Stimulated activated CD4-positive, alpha-beta T cell treated with anti-CD3 and anti-CD28 coated beads, Interleukin-4, amount 100 ng/mL, for 24 hours (primary cell): ENCODE data around the gene MGST3.
A peak's percentile ranks its signal among the peaks of the same experiment; 100 is the strongest.
"Not testable (repeated sequence)": the region's sequence is repeated elsewhere in the genome, so short reads cannot be mapped to it uniquely, and the experiment has no call there.

Experiments used
- DNase-seq: peaks from one replicate; pipeline ENCODE4 v3.0.0-alpha.2; 2020

Gene MGST3

DNA sequence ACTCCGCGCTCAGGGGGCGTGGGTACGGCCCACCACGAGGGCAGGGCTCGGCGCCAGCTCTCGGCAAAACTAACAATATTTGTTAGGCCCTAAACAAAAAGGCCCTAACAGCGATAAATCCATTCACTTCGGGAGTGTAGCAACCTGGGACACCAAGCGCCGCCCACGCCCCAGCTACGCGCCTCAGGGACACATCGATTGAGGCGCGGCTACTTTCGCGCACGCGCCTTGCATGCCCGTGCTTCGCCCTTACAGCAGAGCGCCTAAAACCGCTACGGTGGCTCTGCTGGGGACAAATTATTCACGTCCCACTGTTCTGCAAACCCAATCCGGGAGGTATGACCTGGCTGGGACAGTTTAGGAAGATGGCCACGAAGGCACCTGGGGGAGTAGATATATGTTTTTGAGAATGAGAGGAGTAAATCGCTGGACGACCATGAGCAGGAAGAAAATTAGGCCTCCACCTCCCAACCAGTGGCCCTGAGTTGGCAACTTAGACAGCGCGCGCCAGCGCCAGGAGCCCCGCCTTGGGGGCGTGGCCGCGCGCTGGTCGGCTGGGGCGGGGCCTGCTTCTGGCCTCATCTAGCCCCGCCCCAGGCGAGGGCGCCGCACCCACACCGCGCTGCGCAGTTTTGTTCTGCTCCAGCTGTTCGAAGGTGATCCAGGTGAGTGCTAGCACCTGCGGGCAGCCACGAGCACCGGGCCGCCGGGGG is at the start of gene MGST3:
Gene MGST3, plus strand, starts transcription at position 606 of the 713 bp plus-strand sequence. CDS start 18,614 bp downstream, outside the sequence.
- peak; percentile 94 for DNase-seq

GRCh38 chr1:165581926-165582325 is 49.1 kb upstream of the MGST3 start:
- DNase-seq: no peak

DNA sequence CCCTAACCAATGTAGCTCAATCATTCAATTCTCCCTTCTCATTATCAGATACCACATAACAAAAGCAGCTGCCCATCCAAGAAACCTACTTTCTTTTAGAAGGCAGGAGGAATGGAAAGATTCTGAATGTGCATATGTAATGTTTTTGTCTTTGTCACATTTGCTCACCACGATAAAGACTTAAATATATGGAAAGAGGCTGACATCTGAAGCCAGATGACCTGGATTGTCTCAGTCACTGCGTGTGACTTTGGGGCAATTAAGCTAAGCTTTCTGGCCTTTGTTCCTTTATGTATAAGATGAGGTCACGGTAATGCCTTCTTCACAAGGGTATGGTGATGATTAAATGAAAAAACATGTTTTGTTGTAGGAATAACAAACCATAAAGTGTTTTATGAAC is 44.6 kb upstream of the MGST3 start:
- no peak for DNase-seq

GRCh38 chr1:165591391-165591790 is 39.6 kb upstream of the MGST3 start:
- not testable (repeated sequence) for DNase-seq

DNA sequence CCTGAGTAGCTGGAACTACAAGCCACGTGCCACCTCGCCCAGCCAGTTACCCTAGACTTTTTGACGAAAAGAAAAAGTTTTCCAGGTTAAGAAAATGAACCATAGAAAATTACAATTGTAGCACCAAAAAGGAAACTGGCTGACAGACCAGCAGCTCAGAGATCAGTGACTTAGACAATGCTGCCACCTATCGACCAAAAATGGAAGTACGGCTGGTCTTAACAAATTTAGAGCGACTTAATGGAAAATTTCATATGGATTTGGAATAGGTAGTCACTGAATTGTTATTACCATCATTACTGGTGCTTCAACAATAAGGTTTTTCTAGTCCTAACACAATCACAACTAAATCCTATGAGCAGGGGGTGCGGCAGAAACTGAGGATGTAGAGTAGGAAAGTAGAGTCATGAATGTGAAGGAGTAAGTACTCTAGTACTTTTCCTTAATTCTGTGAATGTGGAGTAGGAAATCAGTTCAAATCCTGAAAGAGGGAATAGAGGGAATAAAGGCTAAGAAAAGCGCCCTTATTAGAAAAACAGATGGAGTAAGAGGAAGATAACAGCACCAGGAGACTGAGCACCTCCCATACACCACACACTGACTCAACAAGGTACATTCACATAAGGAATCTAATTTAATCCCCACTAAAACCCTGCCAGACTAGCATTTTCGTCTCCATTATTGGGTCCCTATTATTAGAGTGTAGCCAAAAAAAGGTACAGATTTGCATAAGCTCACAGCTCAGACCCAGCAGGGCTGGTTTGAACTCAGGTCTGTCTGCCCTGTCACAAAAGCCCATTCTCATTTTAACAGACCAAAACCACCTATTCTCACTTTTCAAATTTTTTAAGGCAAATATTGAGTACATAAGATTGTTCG is 37.9 kb upstream of the MGST3 start:
- DNase-seq: peak; percentile 86

GRCh38 chr1:165595246-165595938 is 35.6 kb upstream of the MGST3 start:
- no peak for DNase-seq

GRCh38 chr1:165597883-165598675 is 33.0 kb upstream of the MGST3 start:
- peak; percentile 95 for DNase-seq

- DNase-seq: no peak
Observed at GRCh38 chr1:165598676-165599059, 32.4 kb upstream of the MGST3 start.

DNA sequence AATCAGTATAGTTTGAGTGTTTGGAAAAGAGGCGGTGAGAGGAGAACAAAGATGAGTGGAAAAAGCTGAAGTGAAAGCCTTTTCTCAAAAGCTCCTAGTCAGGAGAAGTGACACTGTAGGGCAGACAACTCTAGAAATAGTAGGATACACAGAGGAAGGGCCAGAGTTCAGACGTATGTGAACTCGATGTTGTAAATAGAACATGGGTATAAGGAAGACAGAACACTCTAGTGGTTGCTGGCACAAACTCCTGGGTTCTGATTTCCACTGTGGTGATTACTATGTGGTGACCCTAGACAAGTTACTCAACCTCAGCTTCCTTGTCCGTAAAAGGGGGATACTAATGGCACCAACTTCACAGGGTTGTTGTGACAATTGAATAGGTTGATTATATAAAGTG is 30.2 kb upstream of the MGST3 start:
- DNase-seq: no peak

- DNase-seq: no peak
Observed at GRCh38 chr1:165603810-165604209, 27.2 kb upstream of the MGST3 start.

GRCh38 chr1:165605246-165605645 is 25.8 kb upstream of the MGST3 start:
- DNase-seq: no peak

DNA sequence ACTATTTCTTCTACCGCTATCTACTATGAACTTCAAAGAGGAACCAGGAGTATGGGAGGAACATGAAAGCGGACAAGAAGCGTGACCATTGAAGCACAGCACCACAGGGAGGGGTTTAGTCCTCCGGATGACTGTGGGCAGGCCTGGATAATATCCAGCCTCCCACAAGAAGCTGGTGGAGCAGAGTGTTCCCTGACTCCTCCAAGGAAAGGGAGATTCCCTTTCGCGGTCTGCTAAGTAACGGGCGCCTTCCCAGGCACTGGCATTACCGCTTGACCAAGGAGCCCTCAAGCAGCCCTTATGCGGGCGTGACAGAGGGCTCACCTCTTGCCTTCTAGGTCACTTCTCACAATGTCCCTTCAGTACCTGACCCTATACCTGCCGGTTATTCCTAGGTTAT is 24.4 kb upstream of the MGST3 start:
- not testable (repeated sequence) for DNase-seq

DNA sequence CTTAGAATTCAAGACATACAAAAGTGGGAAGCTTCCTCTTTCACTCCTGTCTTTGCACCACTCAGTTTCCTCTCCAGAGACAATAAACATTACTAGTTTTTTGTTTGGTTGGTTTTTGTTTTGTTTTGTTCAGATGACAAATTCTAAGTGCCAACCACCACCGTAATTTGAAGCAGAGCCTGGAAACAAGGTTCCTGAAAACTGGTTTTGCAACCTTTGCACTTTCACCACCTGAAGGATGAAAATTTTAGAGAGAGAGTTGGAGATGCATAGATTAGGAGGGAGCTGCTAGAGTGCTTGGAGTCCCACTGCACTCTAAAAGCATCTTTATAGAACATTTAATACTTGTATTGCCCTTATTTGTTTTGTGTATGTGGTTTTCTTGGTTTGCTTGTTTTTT is 20.2 kb upstream of the MGST3 start:
- DNase-seq: no peak

DNA sequence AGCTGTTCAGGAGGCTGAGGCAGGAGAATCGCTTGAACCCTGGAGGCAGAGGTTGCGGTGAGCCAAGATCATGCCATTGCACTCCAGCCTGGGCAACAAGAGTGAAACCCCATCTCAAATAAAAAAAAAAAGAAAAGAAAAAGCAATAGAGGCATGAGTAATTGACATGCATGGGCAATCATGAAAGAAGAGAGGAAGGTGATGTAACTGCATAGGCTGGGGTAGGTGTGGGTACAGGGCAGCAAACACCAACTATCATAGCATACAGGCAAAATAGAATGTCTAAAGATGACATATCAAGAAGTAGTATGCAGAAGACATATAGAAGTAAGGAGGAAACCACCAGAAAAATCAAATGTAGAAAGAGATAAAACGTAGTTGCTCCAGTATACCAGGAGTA is 19.0 kb upstream of the MGST3 start:
- no peak for DNase-seq

- DNase-seq: no peak
Observed at GRCh38 chr1:165616054-165616612, 14.9 kb upstream of the MGST3 start.

DNA sequence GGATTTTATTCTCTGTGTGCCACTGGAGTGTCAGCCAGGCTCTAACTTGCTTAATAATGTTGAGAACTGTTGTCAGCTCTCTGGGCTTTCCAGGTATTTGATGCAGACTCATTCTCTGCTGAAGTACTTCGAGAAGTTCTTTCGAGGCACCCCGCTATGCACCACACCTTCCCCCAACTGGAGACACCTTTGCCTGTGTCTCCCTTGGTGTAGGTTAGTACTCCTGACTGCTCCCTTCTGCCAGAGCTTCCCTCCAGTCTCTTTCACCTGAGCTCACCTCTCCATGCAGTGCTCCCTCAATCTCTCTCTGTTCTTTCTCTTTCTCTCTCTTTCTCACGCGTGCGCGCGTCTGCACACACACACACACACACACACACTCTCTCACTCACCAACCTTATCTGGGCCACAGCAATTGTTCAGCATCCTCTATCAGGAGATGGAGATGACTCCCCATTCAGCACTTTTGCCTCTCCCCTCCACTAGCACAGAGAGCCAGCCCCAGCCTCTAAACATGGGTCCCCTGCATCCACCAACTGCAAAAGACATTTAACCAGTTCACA is 14.0 kb upstream of the MGST3 start:
- no peak for DNase-seq

- DNase-seq: no peak
Observed at GRCh38 chr1:165619647-165620151, 11.3 kb upstream of the MGST3 start.

- DNase-seq: no peak
Observed at GRCh38 chr1:165623624-165624023, 7.4 kb upstream of the MGST3 start.

DNA sequence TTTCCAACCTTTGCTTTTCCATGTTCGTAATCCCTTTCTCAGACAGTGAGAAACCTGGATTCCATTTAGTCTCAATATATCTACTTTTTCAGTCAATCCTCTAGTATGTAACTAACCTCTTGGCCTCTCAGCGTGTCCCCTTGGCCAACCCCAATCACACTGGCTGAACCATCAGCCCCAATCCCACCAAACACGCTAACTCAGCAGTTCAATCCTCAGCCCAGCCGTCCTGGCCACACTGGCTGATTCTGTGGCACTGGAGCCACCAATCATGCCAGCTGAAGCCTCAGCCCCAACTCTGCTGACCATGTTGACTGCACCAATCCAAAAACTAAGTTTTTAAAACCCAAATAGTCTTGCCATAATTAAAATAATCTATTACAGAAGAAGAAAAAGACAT is 6.6 kb upstream of the MGST3 start:
- DNase-seq: no peak

DNA sequence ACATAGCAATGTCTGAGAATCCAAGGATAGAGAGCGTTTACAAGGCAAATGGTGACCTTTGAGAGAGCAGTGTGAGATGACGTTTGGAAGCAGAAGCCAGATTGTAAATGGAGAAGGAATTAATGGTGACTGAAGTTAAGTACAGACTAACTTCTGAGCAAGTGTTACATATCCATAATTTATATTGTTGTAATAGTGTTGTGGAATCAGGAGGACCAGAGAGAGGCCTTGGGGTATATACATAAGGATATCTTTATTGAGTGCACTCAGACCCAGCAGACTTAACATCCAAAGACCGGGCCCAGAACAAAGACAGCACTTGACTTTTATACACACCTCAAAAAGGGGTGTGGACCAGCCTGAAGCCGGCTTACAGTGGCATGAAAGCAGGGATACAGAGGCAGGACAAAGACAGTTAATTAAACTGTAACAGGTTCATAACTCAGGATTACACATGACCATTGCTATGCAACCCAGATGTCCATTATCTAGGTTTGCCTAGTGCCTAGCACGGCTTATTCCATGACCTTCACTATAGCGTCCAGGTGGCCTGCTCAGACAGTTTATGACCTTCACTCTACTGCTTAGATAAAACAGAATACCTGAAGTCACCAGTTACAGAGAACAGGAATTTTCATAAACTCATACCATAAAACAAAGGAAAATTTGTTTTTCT is 2.7 kb upstream of the MGST3 start:
- no peak for DNase-seq

- no peak for DNase-seq
Observed at GRCh38 chr1:165629151-165629550, 1.9 kb upstream of the MGST3 start.
